NCI-H187 (cell line): Measurements from ENCODE around the gene C2CD2.
"Not testable (repeated sequence)": the region's sequence is repeated elsewhere in the genome, so short reads cannot be mapped to it uniquely, and the experiment has no call there.

Experiments
- DNase-seq, 2 experiments: peaks; one replicate each; lab custom pipeline; 2025; lab: John Stamatoyannopoulos, UW

Gene C2CD2

DNA sequence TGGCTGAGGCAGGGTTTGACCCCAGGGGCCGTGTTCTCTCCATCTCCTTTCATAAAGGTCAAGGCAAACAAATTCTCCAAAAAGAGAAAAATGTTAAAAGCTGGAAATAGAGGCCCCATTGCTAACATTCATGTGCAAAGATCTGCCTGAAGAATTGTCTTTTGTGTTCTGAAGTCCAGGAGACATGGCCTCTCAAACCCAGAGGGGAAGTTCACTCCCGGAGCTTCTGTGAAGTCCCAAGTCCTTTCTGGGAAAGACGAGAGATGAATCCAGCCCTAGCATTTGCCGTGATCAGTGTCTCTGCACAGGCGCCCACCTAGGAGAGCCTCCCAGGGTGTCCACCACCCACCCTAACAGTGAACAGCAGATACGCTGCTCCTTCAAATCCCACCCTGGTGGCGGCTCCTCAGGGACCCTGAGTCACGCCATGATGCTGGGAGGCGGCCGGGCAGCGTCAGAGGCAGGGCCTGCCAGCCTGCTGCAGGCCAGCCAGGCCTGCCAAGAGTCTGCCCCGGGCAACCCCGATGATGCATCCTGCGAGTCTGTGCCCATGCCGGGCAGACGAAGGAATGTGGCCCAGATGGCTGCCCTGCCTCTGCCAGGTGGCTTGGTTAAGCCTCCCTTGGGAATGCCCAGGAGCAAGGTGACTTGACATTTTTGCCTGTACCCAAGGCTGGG, 5.2 kb upstream of the C2CD2 start:
- DNase-seq: no peak

GRCh38 chr21:41957991-41958766, 4.4 kb upstream of the C2CD2 start:
- peak in 1 of 2 experiments; percentile 35 for DNase-seq

- no peak for DNase-seq
These were observed 3.3 kb upstream of the C2CD2 start for GRCh38 chr21:41956926-41957729.

- DNase-seq: no peak
These were observed 1.7 kb upstream of the C2CD2 start for GRCh38 chr21:41955516-41955915.

DNA sequence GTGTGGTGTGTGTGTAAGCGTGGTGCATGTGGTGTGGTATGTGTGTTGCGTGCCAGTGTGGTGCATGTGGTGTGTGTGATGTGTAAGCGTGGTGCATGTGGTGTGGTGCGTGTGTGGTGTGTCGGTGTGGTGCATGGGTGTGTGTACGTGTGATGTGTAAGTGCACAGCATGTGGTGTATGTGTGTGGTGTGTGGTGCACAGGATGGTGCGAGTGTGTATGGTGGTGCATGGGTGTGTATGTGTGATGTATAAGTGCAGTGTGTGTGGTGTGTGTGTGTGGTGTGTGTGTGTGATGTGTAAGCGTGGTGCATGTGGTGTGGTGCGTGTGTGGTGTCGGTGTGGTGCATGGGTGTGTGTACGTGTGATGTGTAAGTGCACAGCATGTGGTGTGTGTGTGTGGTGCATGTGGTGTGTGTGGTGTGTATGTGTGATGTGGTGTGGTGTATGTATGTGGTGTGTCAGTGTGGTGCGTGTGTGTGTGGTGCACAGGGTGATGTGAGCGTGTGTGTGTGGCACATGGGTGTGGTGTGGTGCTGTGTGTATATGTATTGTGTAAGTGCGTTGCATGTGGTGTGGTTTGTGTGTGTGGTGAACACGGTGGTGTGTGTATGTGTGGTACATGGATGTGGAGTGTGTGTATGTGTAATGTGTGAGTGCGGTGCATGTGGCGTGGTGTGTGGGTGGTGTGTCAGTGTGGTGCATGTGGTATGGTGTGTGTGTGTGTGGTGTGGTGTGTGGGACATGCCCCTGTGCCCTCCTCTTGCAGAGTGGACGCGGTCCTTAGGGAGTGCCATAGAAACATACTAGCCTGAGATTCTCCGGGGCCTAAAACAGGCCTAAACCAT, 1.1 kb upstream of the C2CD2 start:
- DNase-seq: no peak

DNA sequence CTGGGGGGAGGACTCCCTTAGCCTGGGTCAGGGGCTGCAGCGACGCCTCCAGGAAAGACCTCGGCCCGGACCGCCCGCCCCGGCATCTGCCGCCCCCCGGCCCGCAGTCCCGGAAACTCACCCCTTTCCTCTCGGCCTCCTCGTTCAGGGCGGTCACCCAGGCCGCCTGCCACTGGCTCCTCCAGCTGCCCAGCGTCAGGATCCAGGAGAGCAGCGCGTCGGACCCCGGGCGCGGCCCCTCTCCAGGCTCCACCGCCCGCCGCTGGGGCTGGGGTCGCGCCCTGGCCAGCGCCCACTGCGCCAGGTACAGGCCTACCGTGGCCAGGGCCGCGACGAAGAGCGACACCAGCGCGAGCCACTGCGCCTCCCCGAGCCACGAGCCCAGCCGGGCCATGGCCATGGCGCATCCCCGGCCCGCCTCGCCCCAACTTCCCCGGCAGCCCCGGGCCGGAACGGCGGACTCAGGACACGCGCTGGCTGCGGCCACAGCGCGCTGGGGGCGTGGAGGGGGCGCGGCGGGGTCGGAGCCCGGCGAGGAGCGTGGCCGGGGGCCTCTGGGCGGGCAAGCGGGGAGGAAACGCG, 478 bp downstream of the C2CD2 start:
- no peak for DNase-seq

- DNase-seq: no peak
These were observed 1.1 kb downstream of the C2CD2 start for GRCh38 chr21:41952568-41953248.

DNA sequence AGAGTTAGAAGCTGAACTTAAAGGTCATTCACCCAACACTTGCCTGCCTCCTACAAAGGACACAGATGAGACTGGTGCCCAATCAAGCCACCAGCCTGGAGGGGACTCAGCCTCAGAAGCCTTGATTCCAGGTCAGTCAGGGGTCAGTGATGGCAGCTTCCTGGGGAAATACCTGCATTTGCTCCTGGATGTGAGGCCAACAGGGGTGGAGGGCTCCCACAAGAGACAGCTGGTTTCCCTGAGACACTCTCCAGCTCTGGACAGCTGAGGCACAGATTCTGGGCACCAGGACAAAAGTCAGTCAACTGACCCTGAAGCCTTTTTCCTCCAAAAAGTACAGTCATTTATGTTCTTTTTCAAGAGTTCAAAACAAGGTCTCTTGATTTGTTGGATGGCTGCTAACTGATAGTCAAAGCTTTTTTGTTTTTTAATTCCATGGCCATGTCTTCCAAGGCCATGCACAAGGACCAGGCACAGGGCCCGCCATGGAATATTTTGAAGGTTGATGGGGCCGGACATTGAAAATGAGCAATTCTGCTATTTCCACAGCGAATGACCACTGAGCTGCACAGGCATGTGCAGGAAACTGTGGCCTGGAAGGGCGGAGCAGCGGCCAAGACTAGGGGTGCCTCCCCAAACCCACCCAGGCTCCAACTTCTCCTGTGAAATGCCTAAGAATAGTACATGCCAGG, 1.8 kb downstream of the C2CD2 start:
- no peak for DNase-seq

- DNase-seq: no peak
These were observed 2.9 kb downstream of the C2CD2 start for GRCh38 chr21:41950941-41951351.

DNA sequence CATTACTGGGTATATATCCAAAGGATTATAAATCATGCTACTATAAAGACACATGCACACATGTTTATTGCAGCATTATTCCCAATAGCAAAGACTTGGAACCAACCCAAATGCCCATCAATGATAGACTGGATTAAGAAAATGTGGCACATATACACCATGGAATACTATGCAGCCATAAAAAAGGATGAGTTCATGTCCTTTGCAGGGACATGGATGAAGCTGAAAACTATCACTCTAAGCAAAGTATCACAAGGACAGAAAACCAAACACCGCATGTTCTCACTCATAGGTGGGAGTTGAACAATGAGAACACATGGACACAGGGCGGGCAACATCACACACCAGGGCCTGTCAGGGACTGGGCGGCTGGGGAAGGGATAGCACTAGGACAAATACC, 4.2 kb downstream of the C2CD2 start:
- not testable (repeated sequence) for DNase-seq

- no peak for DNase-seq
These were observed 4.9 kb downstream of the C2CD2 start for GRCh38 chr21:41948901-41949300.

GRCh38 chr21:41948078-41948895, 5.5 kb downstream of the C2CD2 start:
- DNase-seq: no peak

DNA sequence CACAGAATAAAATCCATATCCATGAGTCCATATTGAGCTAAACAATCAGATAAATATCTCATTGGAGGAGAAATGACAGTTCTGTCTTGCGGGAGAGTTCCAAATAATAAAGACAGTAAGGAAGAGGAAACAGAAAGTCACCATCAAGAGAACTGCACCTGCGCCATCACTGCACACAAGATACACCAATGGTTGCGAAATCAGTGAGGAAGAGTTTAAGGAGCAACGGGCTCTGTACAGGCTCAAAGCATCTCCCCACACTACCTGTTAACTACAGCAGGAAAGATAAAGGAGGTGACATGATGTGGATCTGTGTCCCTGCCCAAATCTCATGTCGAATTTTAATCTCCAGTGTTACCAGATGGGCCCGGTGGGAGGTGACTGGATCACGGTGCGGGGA, 7.8 kb downstream of the C2CD2 start:
- DNase-seq: no peak

DNA sequence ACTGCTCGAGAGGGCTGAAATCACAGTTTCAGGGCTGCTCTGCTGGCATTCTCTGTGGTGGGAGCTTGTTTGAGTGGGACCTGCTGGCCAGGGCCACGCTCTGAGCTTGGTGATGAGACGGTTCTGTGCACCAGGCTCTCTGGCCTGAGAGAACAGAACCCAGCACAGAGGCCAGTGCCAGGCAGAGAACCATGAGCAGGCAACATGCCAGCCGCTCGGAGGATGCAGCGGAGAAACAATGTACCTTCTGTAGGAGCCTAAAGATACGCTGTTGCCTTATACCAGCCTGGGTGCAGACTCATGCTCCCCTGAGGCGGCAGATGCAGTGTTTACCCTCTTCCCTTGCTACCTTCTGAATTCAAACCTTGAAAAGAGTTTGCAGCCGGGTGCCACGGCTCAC, 10.0 kb downstream of the C2CD2 start:
- DNase-seq: no peak

- no peak for DNase-seq
These were observed 11.4 kb downstream of the C2CD2 start for GRCh38 chr21:41942457-41942856.

GRCh38 chr21:41941941-41942340, 11.9 kb downstream of the C2CD2 start:
- no peak for DNase-seq

DNA sequence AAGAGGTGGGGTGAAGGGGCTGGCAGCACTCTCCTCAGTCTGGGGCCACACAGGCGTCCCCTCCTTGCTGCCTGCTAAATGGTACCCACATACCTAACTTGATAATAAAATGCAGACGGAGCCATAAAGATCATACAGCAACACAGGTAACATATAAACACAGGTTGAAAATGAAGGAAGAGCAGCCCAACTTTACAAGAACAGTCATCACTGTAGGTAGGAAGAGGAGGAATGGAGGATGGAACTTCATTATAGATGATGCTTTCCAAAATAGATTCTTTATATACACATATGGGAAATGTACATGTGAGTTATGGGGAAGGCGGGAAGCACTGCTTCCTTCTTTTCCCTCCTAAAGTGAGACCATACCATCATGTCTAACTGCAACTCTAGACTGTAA, 13.4 kb downstream of the C2CD2 start:
- no peak for DNase-seq

GRCh38 chr21:41939391-41939790, 14.4 kb downstream of the C2CD2 start:
- DNase-seq: no peak

DNA sequence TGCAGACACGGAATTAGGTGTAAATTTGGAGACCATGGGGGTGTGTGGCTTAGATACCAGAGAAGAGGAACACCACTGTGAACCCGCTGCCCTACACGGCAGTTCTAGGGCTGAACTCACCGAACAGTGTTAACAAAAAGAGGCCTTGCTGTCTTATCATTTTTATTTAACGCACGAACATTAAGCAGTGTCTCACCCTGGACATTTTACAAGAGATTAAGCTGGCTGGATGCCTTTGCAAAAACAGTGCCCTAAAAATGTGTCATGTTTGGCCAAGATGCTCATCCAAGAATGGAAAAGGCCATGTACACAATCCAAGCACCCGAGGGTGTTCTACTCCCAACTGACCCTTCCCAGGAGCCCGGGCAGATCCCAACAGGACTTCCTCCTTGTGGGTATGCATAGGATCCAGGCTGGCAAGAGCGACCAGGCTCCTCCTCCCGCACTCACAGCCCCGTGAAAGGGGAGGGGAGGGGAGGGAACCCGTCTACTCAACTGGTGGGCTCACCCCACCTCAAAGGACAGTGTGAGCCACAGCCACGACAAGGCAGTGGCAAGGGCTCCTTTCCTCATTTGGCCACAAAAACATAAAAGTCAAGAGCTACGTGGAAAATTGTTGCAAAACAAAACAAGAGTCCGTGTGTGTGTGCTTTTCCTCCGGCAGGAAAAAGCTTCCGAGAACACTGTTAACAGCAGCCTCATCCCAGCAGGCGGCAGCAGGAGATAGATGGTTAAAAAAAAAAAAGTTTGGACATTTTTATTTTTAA, 20.3 kb downstream of the C2CD2 start:
- DNase-seq: no peak
